NCI-H146 (cell line): Measurements from ENCODE around the gene PCSK6.
"Not testable (repeated sequence)": the region's sequence is repeated elsewhere in the genome, so short reads cannot be mapped to it uniquely, and the experiment has no call there.

ENCODE experiments used
- DNase-seq: peaks from one replicate; lab custom pipeline; 2025; lab: John Stamatoyannopoulos, UW

Gene PCSK6

GRCh38 chr15:101429646-101430045, 59.9 kb downstream of the PCSK6 start:
- no peak for DNase-seq

GRCh38 chr15:101429191-101429590, 60.3 kb downstream of the PCSK6 start:
- DNase-seq = no peak

GRCh38 chr15:101428758-101429157, 60.7 kb downstream of the PCSK6 start:
- DNase-seq = no peak

- no peak for DNase-seq
These were observed 61.7 kb downstream of the PCSK6 start for GRCh38 chr15:101427606-101428487.

DNA sequence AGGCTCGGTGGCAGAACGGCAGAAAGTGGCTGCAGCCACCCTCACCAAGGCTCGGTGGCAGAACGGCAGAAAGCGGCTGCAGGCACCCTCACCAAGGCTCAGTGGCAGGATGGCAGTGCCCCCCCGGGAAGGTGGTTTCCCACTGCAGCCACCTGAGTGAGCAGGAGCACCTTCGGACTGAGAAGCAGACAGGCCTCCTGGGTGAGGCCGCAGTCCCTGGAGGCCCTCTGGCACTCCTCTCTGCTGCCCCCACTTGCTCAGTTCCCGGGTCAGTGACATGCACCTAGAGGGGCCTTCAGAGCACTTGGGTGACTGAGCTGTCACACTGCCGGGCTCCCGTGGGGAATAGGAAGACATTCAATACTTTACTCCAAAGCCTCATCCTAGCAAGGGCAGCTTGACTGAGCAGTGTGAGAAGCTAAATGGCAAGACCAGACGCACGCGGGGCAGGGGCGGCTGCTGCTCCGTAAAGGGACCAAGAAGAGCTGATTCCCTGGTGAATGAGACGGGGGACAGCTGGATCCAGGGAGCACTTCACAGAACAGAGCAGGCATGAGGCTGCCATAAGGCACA, 62.7 kb downstream of the PCSK6 start:
- DNase-seq = no peak

DNA sequence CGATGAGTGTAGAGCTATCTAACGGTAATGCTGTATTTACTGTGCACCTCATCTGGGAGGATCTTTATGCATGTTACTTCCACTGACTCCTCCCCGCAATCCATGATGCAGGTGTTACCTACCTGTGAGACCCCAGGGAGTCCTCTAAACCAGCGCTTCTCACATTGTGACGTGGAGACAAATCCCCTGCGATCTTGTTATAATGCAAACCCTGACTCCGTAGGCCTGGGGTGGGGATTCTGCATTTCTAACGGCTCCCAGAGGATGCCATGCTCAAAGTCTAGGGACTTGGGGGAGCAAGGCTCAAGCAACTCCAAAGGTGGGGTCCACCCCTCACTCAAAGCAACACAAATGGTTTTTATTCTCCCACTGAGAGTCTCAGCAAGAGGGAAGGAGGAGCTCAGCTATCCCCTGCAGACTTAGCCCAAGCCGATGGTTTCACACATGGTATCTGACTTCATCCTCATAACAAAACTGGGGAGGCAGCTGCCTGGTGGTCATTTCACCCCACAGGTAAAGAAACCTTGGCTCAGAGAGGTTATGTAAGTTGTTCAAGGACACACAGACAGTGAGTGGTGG, 63.6 kb downstream of the PCSK6 start:
- no peak for DNase-seq

- DNase-seq = no peak
These were observed 64.5 kb downstream of the PCSK6 start for GRCh38 chr15:101424984-101425383.

DNA sequence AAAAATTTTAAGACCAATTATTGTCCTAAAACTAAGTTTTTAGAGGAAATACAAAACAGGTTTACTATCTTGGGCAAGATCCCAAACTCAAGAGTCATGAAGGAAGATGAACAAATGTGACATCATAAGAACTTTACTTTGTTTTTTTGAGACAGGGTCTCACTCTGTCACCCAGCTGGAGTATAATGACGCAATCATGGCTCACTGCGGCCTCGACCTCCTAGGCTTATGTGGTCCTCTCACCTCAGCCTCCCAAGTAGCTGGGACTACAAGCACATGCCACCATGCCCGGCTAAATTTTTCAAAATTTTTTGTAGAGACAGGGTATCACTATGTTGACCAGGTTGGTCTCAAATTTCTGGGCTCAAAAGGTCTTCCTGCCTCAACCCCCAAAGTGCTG, 69.3 kb downstream of the PCSK6 start:
- DNase-seq = no peak

DNA sequence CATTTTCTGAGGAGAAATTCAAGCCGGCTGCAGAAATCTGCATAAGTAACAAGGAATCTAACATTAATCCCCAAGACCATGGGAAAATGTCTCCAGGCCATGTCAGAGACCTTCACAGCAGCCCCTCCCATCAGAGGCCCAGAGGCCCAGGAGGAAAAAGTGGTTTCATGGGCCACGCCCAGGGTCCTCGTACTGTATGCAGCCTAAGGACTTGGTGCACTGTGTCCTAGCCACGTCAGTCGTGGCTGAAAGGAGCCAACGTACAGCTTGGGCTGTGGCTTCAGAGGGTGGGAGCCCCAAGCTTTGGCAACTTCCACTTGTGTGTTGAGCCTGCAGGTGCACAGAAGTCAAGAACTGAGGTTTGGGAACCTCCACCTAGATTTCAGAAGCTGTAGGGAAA, 73.0 kb downstream of the PCSK6 start:
- DNase-seq = not testable (repeated sequence)

GRCh38 chr15:101413239-101413638, 76.3 kb downstream of the PCSK6 start:
- no peak for DNase-seq

DNA sequence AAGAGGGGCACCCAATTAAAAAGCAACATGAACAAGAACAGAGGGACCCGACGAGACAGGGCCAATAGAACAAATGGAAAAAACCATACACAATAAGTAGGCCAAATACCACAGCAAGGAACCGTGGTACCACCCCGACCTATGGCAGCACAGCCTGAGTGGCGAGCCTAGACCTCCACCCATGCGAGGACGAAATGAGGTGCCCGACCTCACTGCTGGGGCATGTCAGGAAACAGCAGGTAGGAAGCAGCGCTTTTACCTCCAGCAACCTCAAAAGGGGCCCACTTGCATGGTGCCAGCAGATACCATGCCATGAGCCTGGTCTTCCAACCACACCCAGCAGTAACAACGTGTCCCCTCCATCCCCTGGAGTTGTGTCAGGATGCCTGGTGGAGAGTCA, 77.9 kb downstream of the PCSK6 start:
- no peak for DNase-seq

DNA sequence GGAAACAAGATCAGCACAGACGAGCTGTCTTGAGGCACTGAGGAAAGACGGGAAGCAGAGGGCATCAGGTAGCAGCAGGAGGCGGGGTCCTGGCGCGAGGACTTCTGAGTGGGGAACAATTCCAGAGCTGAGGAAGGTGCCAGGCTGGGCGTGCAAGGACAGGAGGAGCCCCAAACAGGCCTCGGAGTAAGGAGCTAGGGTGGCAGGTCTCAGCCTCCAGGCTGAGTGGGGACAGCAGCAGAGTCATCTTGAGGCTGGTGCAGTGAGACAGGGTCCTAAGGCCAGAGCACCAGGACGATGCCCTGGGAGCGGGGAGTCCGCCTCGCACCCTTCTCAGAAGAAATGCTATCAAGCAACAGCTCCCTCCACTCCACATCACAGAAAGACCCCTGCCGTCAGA, 78.4 kb downstream of the PCSK6 start:
- DNase-seq = no peak

DNA sequence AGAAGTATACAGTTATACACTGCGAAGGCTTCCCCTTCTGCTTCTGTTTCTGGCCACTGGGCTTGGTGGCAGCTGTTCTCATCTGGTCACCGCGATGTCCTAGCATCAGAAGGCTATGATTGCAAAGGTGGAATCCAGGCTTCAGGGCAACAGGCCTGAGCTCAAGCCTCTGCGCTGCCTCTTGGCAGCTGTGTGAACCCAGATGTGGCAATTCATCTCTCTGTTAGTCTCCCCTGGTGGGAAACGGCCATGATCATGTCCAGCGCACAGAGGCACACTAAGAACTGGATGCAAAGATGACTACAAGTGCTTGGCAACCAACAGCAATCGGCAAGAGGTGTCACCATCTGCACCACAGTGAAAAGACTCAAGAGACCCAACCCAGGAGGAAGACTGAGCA, 78.9 kb downstream of the PCSK6 start:
- DNase-seq = no peak

DNA sequence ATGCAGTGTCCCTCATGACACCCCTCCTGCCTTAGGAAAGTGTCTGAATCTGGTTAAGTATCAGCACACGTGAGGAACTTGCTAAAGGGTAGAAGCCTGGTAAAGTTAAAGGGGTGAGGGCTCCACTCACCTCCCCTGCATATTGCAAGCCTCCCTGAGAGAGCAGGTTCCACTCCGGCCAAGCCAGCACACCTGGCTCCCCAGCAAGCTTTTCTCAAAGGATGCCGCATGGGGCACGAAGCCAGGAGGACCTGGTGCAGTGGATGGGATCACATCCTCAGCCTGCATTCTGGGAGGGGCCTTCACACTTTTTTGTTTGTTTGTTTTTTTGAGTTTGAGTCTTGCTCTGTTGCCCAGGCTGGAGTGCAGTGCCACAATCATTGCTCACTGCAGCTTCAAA, 79.9 kb downstream of the PCSK6 start:
- DNase-seq = no peak

DNA sequence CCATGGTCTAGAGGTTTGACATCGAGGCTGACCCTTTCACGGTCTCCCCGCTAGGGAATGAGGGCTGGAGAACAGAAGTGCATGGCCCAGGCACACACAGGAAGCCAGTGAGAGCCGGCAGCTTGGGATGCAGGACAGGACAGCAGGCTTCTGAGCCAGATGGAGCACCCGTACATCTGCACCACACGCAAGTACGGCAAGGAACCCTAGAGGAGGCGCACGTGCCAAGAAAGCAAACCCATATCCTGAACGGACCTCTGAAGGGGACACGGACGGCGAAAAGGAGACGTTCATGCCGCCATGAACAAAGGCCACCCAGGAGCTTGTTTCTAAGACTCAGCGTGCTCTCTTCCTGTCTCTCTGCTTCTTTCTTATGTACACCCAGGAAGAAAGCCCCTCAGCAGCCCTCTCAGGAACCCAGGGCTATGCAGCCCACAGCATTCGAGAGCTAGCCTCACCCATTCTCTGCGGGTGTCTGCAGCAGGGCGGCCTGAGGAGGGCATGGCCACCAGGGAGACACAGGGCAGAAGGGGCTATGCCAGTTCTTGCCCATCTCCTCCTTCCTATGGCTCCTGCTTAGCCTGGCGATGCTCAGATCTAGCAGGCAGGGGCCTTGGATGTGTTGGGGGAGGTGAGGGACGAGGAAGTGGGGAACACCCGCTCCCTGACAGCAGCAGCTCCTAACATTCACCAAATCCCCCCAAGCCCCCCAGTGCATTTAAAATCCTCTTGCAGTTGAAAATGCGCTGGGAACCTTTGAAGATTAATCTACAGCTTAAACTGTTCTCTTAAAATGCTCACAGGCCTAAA, 81.3 kb downstream of the PCSK6 start:
- no peak for DNase-seq

GRCh38 chr15:101407439-101407838, 82.1 kb downstream of the PCSK6 start:
- DNase-seq = no peak

DNA sequence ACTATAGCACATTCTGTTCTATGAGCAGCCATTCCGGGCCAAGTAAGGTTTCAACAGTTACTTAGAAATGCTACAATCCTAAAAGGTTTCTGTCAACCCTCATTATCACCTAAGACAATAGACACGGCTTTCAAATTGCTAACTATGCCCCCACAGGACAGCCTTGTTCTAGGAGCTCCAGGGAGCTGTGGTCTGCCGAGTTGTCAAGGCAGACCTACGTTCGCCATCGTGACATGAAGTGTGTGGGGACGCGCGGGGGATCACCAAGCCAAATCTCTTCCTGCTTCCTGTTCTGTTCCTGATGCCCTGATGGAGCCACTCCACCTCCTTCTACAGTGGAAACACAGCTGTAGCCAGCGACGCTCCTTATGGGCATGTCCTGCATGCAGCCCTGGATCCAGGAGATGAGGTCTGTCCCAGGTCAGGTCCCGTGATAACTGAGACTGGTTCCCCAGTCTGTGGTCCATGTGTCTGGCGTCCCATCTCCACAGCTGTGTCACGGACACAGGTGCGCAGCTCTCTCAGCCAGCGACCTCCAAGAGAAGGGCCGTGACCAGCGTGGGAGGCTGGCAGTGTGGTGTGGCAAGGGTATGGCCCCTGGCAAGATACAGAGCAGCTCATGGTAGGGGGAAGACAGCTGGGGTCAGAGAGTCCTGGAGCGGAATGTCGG, 82.8 kb downstream of the PCSK6 start:
- no peak for DNase-seq

DNA sequence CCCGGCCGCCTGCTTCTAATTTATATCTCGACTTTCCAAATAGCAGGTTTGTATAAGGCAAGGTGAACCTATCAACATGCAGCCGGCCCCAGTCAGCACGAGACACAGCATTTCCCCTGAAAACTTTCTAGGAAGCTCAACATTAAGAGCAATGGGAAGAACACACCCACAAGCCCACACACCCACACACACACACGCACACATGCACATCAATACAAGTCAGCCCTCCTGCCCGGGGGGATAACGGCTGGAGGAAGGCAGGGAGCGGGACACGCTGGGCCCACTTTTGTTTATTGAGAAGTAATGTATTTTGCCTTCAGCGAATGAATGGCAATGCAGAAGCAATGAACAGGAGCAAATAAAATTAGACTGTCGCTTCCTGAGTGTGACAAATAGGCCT, 83.5 kb downstream of the PCSK6 start:
- DNase-seq = no peak

- DNase-seq = no peak
These were observed 85.3 kb downstream of the PCSK6 start for GRCh38 chr15:101404245-101404644.

DNA sequence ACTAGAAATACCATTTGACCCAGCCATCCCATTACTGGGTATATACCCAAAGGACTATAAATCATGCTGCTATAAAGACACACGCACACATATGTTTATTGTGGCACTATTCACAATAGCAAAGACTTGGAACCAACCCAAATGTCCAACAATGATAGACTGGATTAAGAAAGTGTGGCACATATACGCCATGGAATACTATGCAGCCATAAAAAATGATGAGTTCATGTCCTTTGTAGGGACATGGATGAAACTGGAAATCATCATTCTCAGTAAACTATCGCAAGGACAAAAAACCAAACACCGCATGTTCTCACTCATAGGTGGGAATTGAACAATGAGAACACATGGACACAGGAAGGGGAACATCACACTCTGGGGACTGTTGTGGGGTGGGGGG, 86.6 kb downstream of the PCSK6 start:
- DNase-seq = not testable (repeated sequence)

DNA sequence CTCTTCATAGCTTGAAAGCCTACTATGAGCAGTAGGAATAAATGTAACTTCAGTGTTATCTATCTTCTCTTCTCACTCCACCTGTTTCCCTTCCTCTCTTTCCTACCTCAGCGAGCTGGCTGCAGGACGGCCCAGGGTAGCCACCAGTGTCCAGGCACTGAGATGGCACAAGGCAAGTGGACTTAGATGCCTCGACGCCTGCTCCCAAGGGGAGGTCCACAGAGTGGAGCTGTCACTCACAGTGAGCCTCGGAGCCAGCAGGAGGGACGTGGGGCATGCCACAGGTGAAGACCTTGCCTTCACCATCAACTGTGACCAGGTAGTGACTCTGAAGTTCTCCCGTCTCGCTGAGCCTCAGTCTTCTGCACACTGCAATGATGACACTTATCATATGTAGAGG, 88.2 kb downstream of the PCSK6 start:
- DNase-seq = no peak

DNA sequence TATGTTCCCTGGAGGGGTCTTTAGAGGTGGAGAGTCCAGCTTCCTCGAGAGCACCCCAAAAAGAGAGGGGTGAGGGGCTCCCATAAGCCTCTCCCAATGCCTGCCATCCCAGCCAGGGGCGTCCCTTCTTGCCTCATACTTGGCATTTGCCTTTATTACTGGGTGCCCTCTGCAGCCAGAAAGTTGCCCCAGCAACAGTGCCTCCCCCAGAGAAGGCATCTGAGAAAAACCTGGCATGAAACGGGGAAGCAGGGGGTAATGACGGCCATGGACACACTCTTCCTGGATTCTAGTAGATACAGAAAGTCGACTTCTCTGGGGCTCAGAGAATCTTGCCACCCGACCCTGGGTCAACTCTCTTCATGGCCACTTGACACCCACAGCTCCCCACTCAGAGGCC, 90.1 kb downstream of the PCSK6 start:
- DNase-seq = no peak
